Kidney tubule cell (primary cell): Measurements from ENCODE around the gene STYXL1.

ENCODE experiments used
- DNase-seq: peaks from one replicate; pipeline ENCODE4 v3.0.0-alpha.2; 2018; ENCODE audit warnings: low spot score

STYXL1 gene

GRCh38 chr7:75993689-75994387 lies 54.0 kb downstream of the STYXL1 start:
- peak; percentile 44 for DNase-seq

- no peak for DNase-seq
Measured at GRCh38 chr7:75992083-75992755, 55.6 kb downstream of the STYXL1 start.

GRCh38 chr7:75991531-75992082 lies 56.2 kb downstream of the STYXL1 start:
- DNase-seq, result no peak

GRCh38 chr7:75989500-75990388 lies 58.1 kb downstream of the STYXL1 start:
- no peak for DNase-seq

- no peak for DNase-seq
Measured at GRCh38 chr7:75988568-75989499, 59.0 kb downstream of the STYXL1 start.

GRCh38 chr7:75987805-75988567 lies 59.8 kb downstream of the STYXL1 start:
- DNase-seq, result no peak

GRCh38 chr7:75987026-75987804 lies 60.6 kb downstream of the STYXL1 start:
- DNase-seq, result no peak

GRCh38 chr7:75986147-75986781 lies 61.5 kb downstream of the STYXL1 start:
- no peak for DNase-seq

- no peak for DNase-seq
Measured at GRCh38 chr7:75985518-75986146, 62.2 kb downstream of the STYXL1 start.

- DNase-seq, result no peak
Measured at GRCh38 chr7:75985009-75985517, 62.7 kb downstream of the STYXL1 start.

GRCh38 chr7:75984130-75985008 lies 63.4 kb downstream of the STYXL1 start:
- no peak for DNase-seq

- DNase-seq, result no peak
Measured at GRCh38 chr7:75983471-75984129, 64.2 kb downstream of the STYXL1 start.

- no peak for DNase-seq
Measured at GRCh38 chr7:75982306-75983064, 65.3 kb downstream of the STYXL1 start.

- DNase-seq, result no peak
Measured at GRCh38 chr7:75981453-75982305, 66.1 kb downstream of the STYXL1 start.

GRCh38 chr7:75981203-75981452 lies 66.7 kb downstream of the STYXL1 start:
- no peak for DNase-seq
